SHP77 (cell line): ENCODE results near the gene IFNL4.
"Not testable (repeated sequence)": the region's sequence is repeated elsewhere in the genome, so short reads cannot be mapped to it uniquely, and the experiment has no call there.

Source experiments
- DNase-seq, 2 experiments: peaks; one replicate each; lab custom pipeline; 2025; lab: John Stamatoyannopoulos, UW

The IFNL4 gene

GRCh38 chr19:39248806-39249205 is at the start of gene IFNL4:
IFNL4 (minus strand) TSS chr19:39248856.
- DNase-seq, result no peak

GRCh38 chr19:39297931-39298634 is 49.4 kb upstream of the IFNL4 start:
- no peak for DNase-seq

- no peak for DNase-seq
These were observed 48.2 kb upstream of the IFNL4 start for GRCh38 chr19:39296906-39297305.

GRCh38 chr19:39296055-39296645 is 47.5 kb upstream of the IFNL4 start, which contains the start of gene IFNL1:
IFNL1 (plus strand) TSS chr19:39296407; CDS start chr19:39296422, 15 bp downstream.
- no peak for DNase-seq

- DNase-seq, result no peak
These were observed 44.7 kb upstream of the IFNL4 start for GRCh38 chr19:39293394-39293793.

GRCh38 chr19:39284032-39284431 is 35.4 kb upstream of the IFNL4 start:
- DNase-seq, result no peak

- no peak for DNase-seq
These were observed 33.4 kb upstream of the IFNL4 start for GRCh38 chr19:39282021-39282420.

- no peak for DNase-seq
These were observed 28.9 kb upstream of the IFNL4 start for GRCh38 chr19:39277598-39277997.

- DNase-seq, result no peak
These were observed 28.1 kb upstream of the IFNL4 start for GRCh38 chr19:39276740-39277139.

GRCh38 chr19:39275578-39275977 is 26.9 kb upstream of the IFNL4 start:
- DNase-seq, result no peak

- DNase-seq, result not testable (repeated sequence)
These were observed 25.2 kb upstream of the IFNL4 start for GRCh38 chr19:39273859-39274258.

- DNase-seq, result no peak
These were observed 21.6 kb upstream of the IFNL4 start for GRCh38 chr19:39270036-39270871.

GRCh38 chr19:39269369-39269768 is 20.7 kb upstream of the IFNL4 start:
- not testable (repeated sequence) for DNase-seq

- not testable (repeated sequence) for DNase-seq
These were observed 20.0 kb upstream of the IFNL4 start for GRCh38 chr19:39268531-39269223.

- not testable (repeated sequence) for DNase-seq
These were observed 19.4 kb upstream of the IFNL4 start, which contains the start of gene IFNL2 for GRCh38 chr19:39268085-39268484. IFNL2 (plus strand) TSS chr19:39268396; CDS start chr19:39268569, 173 bp downstream.

- no peak for DNase-seq
These were observed 16.8 kb upstream of the IFNL4 start for GRCh38 chr19:39265321-39265916.

GRCh38 chr19:39264306-39265290 is 15.9 kb upstream of the IFNL4 start:
- DNase-seq, result no peak

- no peak for DNase-seq
These were observed 15.3 kb upstream of the IFNL4 start for GRCh38 chr19:39263912-39264305.

GRCh38 chr19:39262496-39262895 is 13.8 kb upstream of the IFNL4 start:
- DNase-seq, result no peak

GRCh38 chr19:39261704-39262103 is 13.0 kb upstream of the IFNL4 start:
- no peak for DNase-seq
